ENCODE measurements around the gene ADA. TPM values are rescaled to one million over a fixed set of nuclear protein-coding genes. Genes with fewer than 3 reads are reported as not detected.

Gene ADA
- total RNA-seq, 1 donor from 2014 or later: 19.2 TPM

DNA sequence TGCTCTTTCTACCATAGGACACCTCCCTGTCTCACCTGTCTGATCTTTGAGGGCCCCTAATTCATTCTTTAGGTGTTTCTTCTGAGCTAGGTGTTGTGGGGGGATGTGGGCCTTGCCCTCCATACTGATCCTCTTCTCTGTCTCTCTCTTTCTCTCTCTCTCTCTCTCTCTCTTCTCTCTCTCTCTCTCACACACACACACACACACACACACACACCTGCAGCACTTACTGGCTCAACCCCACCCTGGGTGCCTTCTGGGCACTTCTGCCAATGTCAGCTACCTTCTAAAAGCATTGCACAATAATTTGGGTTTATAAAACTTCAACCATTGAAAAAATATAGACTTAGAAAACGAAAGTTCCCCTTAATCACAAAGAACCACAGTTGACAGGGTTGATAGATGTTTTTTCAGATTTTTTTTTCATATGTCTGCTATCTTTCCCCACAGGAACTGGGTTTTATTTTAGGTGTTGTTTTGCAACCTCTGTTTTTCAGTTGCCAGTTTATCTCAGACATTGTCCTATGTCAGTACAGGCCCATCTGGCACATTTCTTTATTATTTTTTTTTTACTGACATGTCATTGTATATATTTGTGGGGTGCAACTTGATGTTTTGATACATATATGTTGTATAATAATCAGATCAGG, 41.1 kb downstream of the ADA start:
- DNase-seq (ENCODE audit: low read depth): no peak
- Histone ChIP-seq H3K36me3 (ENCODE audit: control insufficient read depth, insufficient read depth, low read length) (no peaks in the 10 kb centered on the region), H3K4me3 (ENCODE audit: low read depth, low read length) (no peak overlapping the region), H3K27me3 (ENCODE audit: control insufficient read depth, insufficient read depth, low read length) (no peaks in the 10 kb centered on the region)
- TF ChIP-seq, protein P1, sequence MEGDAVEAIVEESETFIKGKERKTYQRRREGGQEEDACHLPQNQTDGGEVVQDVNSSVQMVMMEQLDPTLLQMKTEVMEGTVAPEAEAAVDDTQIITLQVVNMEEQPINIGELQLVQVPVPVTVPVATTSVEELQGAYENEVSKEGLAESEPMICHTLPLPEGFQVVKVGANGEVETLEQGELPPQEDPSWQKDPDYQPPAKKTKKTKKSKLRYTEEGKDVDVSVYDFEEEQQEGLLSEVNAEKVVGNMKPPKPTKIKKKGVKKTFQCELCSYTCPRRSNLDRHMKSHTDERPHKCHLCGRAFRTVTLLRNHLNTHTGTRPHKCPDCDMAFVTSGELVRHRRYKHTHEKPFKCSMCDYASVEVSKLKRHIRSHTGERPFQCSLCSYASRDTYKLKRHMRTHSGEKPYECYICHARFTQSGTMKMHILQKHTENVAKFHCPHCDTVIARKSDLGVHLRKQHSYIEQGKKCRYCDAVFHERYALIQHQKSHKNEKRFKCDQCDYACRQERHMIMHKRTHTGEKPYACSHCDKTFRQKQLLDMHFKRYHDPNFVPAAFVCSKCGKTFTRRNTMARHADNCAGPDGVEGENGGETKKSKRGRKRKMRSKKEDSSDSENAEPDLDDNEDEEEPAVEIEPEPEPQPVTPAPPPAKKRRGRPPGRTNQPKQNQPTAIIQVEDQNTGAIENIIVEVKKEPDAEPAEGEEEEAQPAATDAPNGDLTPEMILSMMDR (IDR thresholded peaks at IDR 0.05; ENCODE audit: insufficient read depth, low read length, poor library complexity, severe bottlenecking): no peak

DNA sequence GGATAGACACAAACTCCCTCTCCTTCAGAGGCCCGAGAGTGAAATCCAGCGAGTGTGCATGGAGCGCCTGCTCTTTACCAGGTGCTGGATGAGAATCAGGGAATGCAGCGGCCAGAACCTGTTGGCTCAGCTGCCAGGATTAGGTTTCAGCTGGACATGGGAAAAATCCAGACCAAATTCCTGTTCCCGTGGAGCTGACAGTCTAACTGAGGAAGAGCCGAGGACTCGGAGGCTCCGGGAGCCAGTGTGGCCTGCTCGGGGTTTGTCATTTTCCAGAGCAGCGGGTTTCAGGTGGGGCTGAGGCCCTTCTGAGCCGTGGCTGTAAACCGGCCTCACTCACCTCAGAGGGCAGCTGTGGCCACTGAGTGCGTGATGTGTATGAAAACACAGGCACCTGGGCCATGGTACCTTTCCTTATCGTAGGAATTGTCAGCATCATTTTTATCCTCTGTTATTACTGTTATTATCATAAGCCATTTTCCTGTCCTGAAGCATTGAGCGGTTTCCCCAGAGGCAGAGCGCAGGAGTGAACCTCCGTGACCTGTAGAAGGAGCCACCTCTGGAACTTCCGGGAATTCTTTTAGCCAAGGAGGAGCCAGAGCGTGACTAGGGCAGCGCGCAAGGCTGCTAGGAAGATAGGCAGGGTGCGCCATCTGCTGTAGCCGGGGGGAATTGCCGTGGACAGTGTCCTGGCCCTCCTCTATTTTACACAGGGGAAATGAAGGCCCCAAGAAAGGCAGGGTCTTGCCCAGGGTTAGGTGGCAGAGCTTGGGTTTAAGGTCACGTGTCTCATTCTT, 41.8 kb downstream of the ADA start:
- Histone ChIP-seq H3K27me3 (ENCODE audit: control insufficient read depth, insufficient read depth, low read length) (no peaks in the 10 kb centered on the region), H3K36me3 (ENCODE audit: control insufficient read depth, insufficient read depth, low read length) (no peaks in the 10 kb centered on the region), H3K4me3 (ENCODE audit: low read depth, low read length) (no peak overlapping the region)
- DNase-seq (ENCODE audit: low read depth): peak; percentile 50
- TF ChIP-seq, protein P1 (IDR thresholded peaks at IDR 0.05; ENCODE audit: insufficient read depth, low read length, poor library complexity, severe bottlenecking): peak; percentile 99

DNA sequence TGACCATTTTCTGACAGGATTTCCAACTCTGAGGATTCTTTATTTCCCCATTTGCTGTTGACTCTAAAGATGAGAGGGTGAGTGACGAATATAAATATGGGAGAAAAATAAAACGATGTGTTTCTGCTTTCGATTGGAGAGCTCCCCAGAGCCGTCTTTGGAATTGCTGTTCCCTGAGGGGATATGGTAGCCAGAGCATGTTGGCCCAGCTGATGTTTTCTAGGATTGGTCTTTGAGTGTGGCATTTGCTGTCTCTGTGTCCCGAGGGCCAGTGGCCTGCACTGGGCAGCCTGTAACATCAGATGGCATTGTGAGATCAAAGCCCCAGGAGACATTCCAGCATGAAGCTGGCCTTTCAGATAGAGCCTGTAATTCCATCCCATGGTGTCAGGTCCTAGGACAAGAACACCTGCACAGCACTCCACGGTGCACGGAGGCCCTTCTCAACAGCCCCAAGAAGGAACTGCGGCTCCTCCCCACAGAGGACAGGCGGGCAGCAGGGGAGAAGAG, 42.4 kb downstream of the ADA start:
- Histone ChIP-seq H3K4me3 (ENCODE audit: low read depth, low read length) (no peak overlapping the region), H3K27me3 (ENCODE audit: control insufficient read depth, insufficient read depth, low read length) (no peaks in the 10 kb centered on the region), H3K36me3 (ENCODE audit: control insufficient read depth, insufficient read depth, low read length) (no peaks in the 10 kb centered on the region)
- DNase-seq (ENCODE audit: low read depth): no peak
- TF ChIP-seq, protein P1 (IDR thresholded peaks at IDR 0.05; ENCODE audit: insufficient read depth, low read length, poor library complexity, severe bottlenecking): no peak

DNA sequence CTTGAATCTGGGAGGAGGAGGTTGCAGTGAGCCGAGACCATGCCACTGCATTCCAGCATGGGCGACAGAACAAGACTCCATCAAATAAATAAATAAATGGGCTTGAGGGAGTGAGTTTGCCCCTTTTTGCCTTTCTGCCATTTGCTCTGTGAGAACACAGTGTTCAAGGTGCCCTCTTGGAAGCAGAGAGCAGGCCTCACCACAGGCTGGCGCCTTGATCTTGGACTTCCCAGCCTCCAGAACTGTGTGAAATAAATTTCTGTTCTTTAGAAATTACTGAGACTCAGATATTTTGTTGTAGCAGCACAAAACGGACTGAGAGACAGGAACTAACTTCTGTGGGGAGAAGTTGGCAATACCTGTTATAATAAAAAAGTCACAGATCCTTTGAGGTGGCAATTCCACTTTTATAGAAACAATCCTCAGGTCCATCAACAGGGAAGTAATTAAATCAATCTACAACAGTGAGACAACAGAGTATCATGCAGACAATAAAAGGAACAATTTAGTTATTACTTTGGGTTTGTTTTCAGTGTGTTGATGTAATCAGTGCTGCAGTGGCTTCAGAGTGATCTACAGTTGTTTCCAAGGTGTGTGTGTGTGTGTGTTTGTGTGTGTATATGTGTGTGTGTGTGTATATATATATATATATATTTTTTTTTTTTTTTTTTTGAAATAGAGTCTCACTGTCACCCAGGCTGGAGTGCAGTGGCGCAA, 44.6 kb downstream of the ADA start:
- no peak for DNase-seq (ENCODE audit: low read depth)
- Histone ChIP-seq H3K27me3 (ENCODE audit: control insufficient read depth, insufficient read depth, low read length) (no peaks in the 10 kb centered on the region), H3K4me3 (ENCODE audit: low read depth, low read length) (no peak overlapping the region), H3K36me3 (ENCODE audit: control insufficient read depth, insufficient read depth, low read length) (no peaks in the 10 kb centered on the region)
- TF ChIP-seq, protein P1 (IDR thresholded peaks at IDR 0.05; ENCODE audit: insufficient read depth, low read length, poor library complexity, severe bottlenecking): no peak

DNA sequence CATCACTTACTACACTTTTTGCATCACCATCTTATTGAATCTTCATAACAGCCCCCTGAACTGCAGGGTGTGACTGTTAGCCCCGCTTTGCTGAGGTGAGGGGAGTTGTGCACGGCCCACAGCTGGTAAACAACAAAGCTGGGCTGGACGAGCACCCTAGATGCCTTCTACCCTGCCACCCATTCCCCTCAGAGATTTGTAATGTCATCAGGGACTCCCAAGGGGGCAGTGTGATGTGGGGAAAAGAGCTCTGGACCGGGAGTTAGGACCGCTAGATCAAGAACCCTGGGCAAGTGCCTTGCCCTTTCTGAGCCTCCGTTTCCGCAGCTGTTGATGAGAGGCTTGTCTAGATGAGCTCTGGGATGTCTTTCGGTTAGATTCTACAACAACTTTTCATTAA, 48.2 kb downstream of the ADA start:
- H3K4me3 ChIP-seq (ENCODE audit: low read depth, low read length): no peak overlapping the region
- no peaks in the 10 kb centered on the region for H3K36me3 ChIP-seq (ENCODE audit: control insufficient read depth, insufficient read depth, low read length)
- TF ChIP-seq, protein P1 (IDR thresholded peaks at IDR 0.05; ENCODE audit: insufficient read depth, low read length, poor library complexity, severe bottlenecking): no peak
- no peak for DNase-seq (ENCODE audit: low read depth)
- H3K27me3 ChIP-seq (ENCODE audit: control insufficient read depth, insufficient read depth, low read length): no peaks in the 10 kb centered on the region

Data from kidney epithelial cell (primary cell).